ENCODE data around the gene PDZRN4.

PDZRN4 gene

DNA sequence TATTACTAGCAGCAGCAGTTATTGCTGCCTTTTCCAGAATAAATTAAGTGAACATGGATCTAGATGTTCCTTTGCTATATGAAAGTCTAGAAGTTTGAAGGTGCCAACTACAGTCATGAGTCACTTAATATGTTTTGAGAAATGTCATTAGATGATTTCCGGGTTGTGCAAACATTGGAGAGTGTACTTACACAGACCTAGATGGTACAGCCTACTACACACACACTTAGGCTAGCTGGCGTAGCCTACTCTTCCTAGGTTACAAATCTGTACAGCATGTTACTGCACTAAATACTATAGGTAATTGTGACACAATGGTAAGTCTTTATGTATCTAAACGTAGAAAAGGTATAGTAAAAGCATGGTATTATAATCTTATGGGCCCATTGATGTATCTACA lies 368.1 kb downstream of the PDZRN4 start:
- WGBS, 2 experiments (ENCODE audit: insufficient coverage in 2 of 2) = 83 to 100% methylated on average over 1 to 2 of the region's 3 CpGs
- no peak overlapping the region for H3K27ac ChIP-seq (ENCODE audit: low read depth, low read length, severe bottlenecking)
- H3K9me3 ChIP-seq (ENCODE audit: control insufficient read depth, low read length) = no peaks in the 10 kb centered on the region
- no peaks in the 10 kb centered on the region for H3K4me1 ChIP-seq (ENCODE audit: control insufficient read depth, insufficient read depth, low read length, poor library complexity, severe bottlenecking)
- no peaks in the 10 kb centered on the region for H3K36me3 ChIP-seq (ENCODE audit: control insufficient read depth, insufficient read depth, low read length)
- no peak overlapping the region for H3K4me3 ChIP-seq (ENCODE audit: extremely low read depth, insufficient read depth, low read length, poor library complexity, severe bottlenecking)

DNA sequence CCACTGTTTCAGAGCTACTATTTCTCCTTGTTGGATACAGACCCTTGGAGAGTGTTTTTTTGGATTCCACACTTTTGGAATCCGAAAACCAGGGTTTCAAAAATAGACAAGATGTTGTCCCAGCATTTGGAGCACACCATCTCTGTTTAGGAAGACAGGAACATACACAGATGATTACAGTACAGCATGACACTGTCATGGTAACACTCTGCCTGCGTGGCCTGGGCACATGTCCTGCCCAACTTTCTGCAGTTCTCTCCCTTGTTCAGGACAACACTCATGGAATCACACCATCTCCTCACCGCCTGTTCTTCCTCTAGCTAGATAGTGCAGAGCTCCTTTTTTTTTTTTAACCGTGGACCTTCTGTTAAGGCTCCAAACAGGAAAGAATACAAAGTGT lies 369.2 kb downstream of the PDZRN4 start:
- Histone ChIP-seq H3K36me3 (ENCODE audit: control insufficient read depth, insufficient read depth, low read length) (no peaks in the 10 kb centered on the region), H3K27ac (ENCODE audit: low read depth, low read length, severe bottlenecking) (no peak overlapping the region), H3K4me3 (ENCODE audit: extremely low read depth, insufficient read depth, low read length, poor library complexity, severe bottlenecking) (no peak overlapping the region), H3K9me3 (ENCODE audit: control insufficient read depth, low read length) (no peaks in the 10 kb centered on the region), H3K4me1 (ENCODE audit: control insufficient read depth, insufficient read depth, low read length, poor library complexity, severe bottlenecking) (no peaks in the 10 kb centered on the region)
- WGBS, 2 experiments (ENCODE audit: insufficient coverage in 2 of 2) = 89 to 94% methylated on average over 3 of the region's 4 CpGs

DNA sequence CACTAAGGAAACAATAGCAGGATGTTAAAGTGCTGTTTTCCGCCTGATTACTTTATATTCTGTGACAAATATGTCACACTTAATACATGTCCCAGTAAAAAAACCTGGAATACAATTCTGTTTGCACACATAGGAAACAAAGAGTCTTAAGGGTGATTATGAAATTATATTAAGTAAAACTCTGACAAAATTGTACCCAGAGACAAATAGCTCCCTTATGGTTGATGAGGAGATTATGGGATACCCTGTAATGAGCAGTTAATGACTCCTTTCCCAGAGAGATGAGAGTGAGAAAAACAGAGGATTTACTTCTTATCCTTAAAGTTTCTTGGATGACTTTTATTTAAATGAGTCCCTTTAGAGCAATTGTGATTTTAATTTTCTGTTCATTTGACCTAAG lies 370.6 kb downstream of the PDZRN4 start:
- 100% methylated on average over 1 of the region's 1 CpG; no CpG with 5 or more reads in 1 of the 2 experiments for WGBS, 2 experiments (ENCODE audit: insufficient coverage in 2 of 2)
- Histone ChIP-seq H3K27ac (ENCODE audit: low read depth, low read length, severe bottlenecking) (no peak overlapping the region), H3K4me3 (ENCODE audit: extremely low read depth, insufficient read depth, low read length, poor library complexity, severe bottlenecking) (no peak overlapping the region), H3K9me3 (ENCODE audit: control insufficient read depth, low read length) (no peaks in the 10 kb centered on the region), H3K4me1 (ENCODE audit: control insufficient read depth, insufficient read depth, low read length, poor library complexity, severe bottlenecking) (no peaks in the 10 kb centered on the region), H3K36me3 (ENCODE audit: control insufficient read depth, insufficient read depth, low read length) (no peaks in the 10 kb centered on the region)

DNA sequence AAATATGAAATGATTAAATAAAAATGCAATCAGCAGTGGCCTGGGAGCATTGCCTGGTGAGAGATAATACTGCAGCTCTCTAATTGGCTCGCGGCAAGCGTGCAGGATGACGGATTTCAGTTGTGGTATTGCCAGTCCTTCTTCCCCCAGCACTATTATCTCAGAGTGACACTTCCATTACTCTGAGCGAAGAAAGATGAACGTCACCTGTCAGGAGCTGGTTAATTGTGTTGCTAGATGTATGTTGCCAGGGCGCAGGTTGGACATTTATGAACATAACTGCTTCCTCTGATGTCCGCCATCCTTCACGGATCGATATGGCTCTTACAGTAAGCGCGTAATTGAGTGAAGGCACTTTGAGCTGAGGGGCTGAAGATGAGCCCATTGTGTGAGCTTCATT lies 374.9 kb downstream of the PDZRN4 start:
- H3K4me1 ChIP-seq (ENCODE audit: control insufficient read depth, insufficient read depth, low read length, poor library complexity, severe bottlenecking) = no peaks in the 10 kb centered on the region
- 85 to 90% methylated on average over 4 to 8 of the region's 12 CpGs for WGBS, 2 experiments (ENCODE audit: insufficient coverage in 2 of 2)
- no peak overlapping the region for H3K27ac ChIP-seq (ENCODE audit: low read depth, low read length, severe bottlenecking)
- H3K36me3 ChIP-seq (ENCODE audit: control insufficient read depth, insufficient read depth, low read length) = no peaks in the 10 kb centered on the region
- no peak overlapping the region for H3K4me3 ChIP-seq (ENCODE audit: extremely low read depth, insufficient read depth, low read length, poor library complexity, severe bottlenecking)
- H3K9me3 ChIP-seq (ENCODE audit: control insufficient read depth, low read length) = no peaks in the 10 kb centered on the region

DNA sequence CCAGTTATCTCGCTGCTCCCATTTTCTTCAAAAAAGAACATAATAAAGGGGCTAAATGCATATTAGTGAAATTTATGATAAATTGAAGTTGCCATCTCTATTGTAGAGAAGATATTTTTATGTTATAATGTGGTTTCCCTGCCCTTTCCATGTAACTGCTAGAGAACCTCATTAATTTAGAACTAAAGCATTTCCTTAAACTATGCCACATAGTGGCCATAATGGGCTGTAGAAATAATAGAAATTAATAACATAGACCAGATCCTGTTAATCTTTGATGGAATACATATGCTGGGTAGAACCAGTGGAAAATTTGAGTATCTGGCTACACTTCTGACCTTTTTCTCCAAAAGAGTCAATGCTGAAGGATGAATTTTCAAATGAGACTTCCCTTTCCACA lies 376.7 kb downstream of the PDZRN4 start:
- no peak overlapping the region for H3K27ac ChIP-seq (ENCODE audit: low read depth, low read length, severe bottlenecking)

DNA sequence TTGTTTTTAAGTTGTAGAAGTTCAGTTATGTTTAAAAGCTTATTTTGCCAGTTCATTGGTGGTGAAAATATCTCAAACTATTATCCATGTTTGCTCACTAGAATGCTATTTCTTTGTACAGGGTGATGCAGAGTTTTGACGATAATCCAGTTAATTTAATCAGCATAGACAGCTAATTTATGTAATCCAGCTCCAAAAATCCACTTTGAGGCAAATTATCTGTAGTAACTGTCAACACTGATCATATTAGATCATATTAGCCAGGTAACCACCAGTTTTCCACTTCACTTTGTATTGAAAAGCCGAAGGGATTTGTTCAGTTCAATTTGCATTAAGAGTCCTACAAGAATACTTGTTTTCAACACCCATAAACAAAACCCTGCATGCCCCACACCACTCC lies 378.6 kb downstream of the PDZRN4 start:
- no peaks in the 10 kb centered on the region for H3K9me3 ChIP-seq (ENCODE audit: control insufficient read depth, low read length)
- WGBS, 2 experiments (ENCODE audit: insufficient coverage in 2 of 2) = no CpG with 5 or more reads among the region's 2 CpGs
- no peak overlapping the region for H3K27ac ChIP-seq (ENCODE audit: low read depth, low read length, severe bottlenecking)
- H3K36me3 ChIP-seq (ENCODE audit: control insufficient read depth, insufficient read depth, low read length) = no peaks in the 10 kb centered on the region
- H3K4me1 ChIP-seq (ENCODE audit: control insufficient read depth, insufficient read depth, low read length, poor library complexity, severe bottlenecking) = no peaks in the 10 kb centered on the region
- H3K4me3 ChIP-seq (ENCODE audit: extremely low read depth, insufficient read depth, low read length, poor library complexity, severe bottlenecking) = no peak overlapping the region

More for the DNA sequence above, 376.7 kb downstream of the PDZRN4 start:
- Histone ChIP-seq H3K9me3 (ENCODE audit: control insufficient read depth, low read length) (no peaks in the 10 kb centered on the region), H3K4me1 (ENCODE audit: control insufficient read depth, insufficient read depth, low read length, poor library complexity, severe bottlenecking) (no peaks in the 10 kb centered on the region), H3K4me3 (ENCODE audit: extremely low read depth, insufficient read depth, low read length, poor library complexity, severe bottlenecking) (no peak overlapping the region), H3K36me3 (ENCODE audit: control insufficient read depth, insufficient read depth, low read length) (no peaks in the 10 kb centered on the region)
- no CpG with 5 or more reads among the region's 1 CpG for WGBS, 2 experiments (ENCODE audit: insufficient coverage in 2 of 2)

DNA sequence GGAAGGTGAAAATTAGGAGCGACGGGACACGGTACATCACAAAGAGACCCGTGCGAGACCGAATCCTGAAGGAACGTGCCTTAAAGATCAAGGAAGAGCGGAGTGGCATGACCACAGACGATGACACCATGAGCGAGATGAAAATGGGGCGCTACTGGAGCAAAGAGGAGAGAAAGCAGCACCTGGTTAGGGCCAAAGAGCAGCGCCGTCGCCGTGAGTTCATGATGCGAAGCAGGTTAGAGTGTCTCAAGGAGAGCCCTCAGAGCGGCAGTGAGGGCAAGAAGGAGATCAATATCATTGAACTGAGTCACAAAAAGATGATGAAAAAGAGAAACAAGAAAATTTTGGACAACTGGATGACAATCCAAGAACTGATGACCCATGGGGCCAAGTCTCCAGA lies 385.3 kb downstream of the PDZRN4 start:
- 94 to 96% methylated on average over 17 of the region's 17 CpGs for WGBS, 2 experiments (ENCODE audit: insufficient coverage in 2 of 2)
- H3K27ac ChIP-seq (ENCODE audit: low read depth, low read length, severe bottlenecking) = no peak overlapping the region
- H3K36me3 ChIP-seq (ENCODE audit: control insufficient read depth, insufficient read depth, low read length) = no peaks in the 10 kb centered on the region
- H3K9me3 ChIP-seq (ENCODE audit: control insufficient read depth, low read length) = no peaks in the 10 kb centered on the region
- no peaks in the 10 kb centered on the region for H3K4me1 ChIP-seq (ENCODE audit: control insufficient read depth, insufficient read depth, low read length, poor library complexity, severe bottlenecking)
- H3K4me3 ChIP-seq (ENCODE audit: extremely low read depth, insufficient read depth, low read length, poor library complexity, severe bottlenecking) = no peak overlapping the region

DNA sequence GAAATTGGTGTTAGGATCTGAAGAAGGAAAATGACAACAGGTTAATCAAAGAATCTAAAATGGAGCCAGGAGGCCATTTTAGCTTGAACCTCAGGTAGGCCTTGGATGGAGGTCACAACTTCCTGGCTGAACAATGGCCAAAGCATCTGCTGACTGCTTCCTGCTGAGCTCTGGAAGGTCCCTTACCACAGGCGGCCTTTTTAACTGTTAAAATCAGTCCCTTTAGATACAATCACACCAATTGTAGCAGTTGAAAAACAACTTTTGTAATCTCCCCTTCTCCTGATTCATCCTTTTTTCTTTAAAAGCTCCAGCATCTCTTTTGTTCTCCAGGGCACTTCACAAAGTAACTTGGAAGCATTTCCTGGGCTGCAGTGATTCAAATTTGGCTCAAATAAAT lies 388.8 kb downstream of the PDZRN4 start:
- Histone ChIP-seq H3K27ac (ENCODE audit: low read depth, low read length, severe bottlenecking) (no peak overlapping the region), H3K4me3 (ENCODE audit: extremely low read depth, insufficient read depth, low read length, poor library complexity, severe bottlenecking) (no peak overlapping the region), H3K4me1 (ENCODE audit: control insufficient read depth, insufficient read depth, low read length, poor library complexity, severe bottlenecking) (no peaks in the 10 kb centered on the region), H3K9me3 (ENCODE audit: control insufficient read depth, low read length) (no peaks in the 10 kb centered on the region), H3K36me3 (ENCODE audit: control insufficient read depth, insufficient read depth, low read length) (no peaks in the 10 kb centered on the region)
- 53 to 75% methylated on average over 1 of the region's 1 CpG for WGBS, 2 experiments (ENCODE audit: insufficient coverage in 2 of 2)

DNA sequence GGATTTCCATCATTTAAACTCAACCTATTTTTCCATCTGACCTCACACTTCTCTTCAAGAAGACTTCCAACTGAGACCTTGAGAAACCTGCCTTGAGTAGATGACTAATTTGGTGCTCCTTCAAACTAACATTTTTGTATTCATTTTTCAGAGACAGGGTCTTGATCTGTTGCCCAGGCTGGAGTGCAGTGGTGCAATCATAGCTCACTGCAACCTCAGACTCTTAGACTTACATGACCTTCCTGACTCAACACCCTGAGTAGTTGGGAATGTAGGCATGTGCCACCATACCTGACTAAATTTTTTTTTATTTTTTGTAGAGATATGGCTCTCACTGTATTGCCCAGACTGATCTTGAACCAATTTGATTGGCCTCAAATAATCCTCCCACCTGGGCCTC lies 389.9 kb downstream of the PDZRN4 start:
- Histone ChIP-seq H3K9me3 (ENCODE audit: control insufficient read depth, low read length) (no peaks in the 10 kb centered on the region), H3K27ac (ENCODE audit: low read depth, low read length, severe bottlenecking) (no peak overlapping the region)

DNA sequence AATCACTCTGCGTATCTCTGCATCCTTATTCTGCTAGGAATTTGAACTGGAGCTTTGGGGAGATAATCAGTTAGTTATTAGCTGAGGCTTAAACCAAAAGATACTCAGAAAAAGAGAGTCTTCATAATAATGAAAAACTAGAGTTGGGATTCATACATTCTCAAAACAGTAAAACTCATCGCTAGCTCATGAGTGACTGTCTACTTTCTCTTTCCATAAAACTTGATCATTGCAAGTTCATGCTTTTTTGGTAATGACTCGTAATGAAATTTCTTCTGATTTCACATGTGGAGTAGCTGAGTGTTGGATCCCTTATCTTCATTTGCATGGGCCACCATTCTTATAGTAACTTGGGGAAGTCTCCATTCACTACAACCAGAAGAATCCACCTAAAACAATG lies 397.7 kb downstream of the PDZRN4 start:
- no peak overlapping the region for H3K27ac ChIP-seq (ENCODE audit: low read depth, low read length, severe bottlenecking)
- no peak overlapping the region for H3K4me3 ChIP-seq (ENCODE audit: extremely low read depth, insufficient read depth, low read length, poor library complexity, severe bottlenecking)
- H3K9me3 ChIP-seq (ENCODE audit: control insufficient read depth, low read length) = no peaks in the 10 kb centered on the region
- H3K4me1 ChIP-seq (ENCODE audit: control insufficient read depth, insufficient read depth, low read length, poor library complexity, severe bottlenecking) = no peaks in the 10 kb centered on the region
- 100% methylated on average over 1 of the region's 3 CpGs; no CpG with 5 or more reads in 1 of the 2 experiments for WGBS, 2 experiments (ENCODE audit: insufficient coverage in 2 of 2)
- H3K36me3 ChIP-seq (ENCODE audit: control insufficient read depth, insufficient read depth, low read length) = no peaks in the 10 kb centered on the region

More for the DNA sequence above, 389.9 kb downstream of the PDZRN4 start:
- H3K36me3 ChIP-seq (ENCODE audit: control insufficient read depth, insufficient read depth, low read length) = no peaks in the 10 kb centered on the region
- no peak overlapping the region for H3K4me3 ChIP-seq (ENCODE audit: extremely low read depth, insufficient read depth, low read length, poor library complexity, severe bottlenecking)
- H3K4me1 ChIP-seq (ENCODE audit: control insufficient read depth, insufficient read depth, low read length, poor library complexity, severe bottlenecking) = no peaks in the 10 kb centered on the region

DNA sequence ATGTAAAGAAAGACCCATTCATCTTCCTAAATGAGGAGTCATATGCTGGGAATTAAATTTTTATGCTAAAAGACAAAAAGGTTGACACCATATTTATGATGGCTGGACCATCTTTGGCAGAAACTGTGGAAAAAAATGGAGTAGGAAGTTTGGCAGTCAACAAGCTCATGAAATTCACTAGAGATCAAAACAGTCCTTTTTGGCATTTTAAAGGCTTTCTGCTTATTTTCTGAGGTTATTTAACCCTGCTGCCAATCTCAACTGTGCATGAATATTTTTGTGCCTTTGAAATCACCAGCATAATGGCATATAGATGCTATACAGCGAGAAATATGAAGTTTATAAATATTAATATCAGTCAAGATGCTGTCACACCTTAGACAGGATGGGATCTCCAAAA lies 399.5 kb downstream of the PDZRN4 start:
- H3K4me3 ChIP-seq (ENCODE audit: extremely low read depth, insufficient read depth, low read length, poor library complexity, severe bottlenecking) = no peak overlapping the region
- no peak overlapping the region for H3K27ac ChIP-seq (ENCODE audit: low read depth, low read length, severe bottlenecking)
- no CpG with 5 or more reads among the region's 1 CpG for WGBS, 2 experiments (ENCODE audit: insufficient coverage in 2 of 2)
- no peaks in the 10 kb centered on the region for H3K4me1 ChIP-seq (ENCODE audit: control insufficient read depth, insufficient read depth, low read length, poor library complexity, severe bottlenecking)
- no peaks in the 10 kb centered on the region for H3K36me3 ChIP-seq (ENCODE audit: control insufficient read depth, insufficient read depth, low read length)
- H3K9me3 ChIP-seq (ENCODE audit: control insufficient read depth, low read length) = no peaks in the 10 kb centered on the region

DNA sequence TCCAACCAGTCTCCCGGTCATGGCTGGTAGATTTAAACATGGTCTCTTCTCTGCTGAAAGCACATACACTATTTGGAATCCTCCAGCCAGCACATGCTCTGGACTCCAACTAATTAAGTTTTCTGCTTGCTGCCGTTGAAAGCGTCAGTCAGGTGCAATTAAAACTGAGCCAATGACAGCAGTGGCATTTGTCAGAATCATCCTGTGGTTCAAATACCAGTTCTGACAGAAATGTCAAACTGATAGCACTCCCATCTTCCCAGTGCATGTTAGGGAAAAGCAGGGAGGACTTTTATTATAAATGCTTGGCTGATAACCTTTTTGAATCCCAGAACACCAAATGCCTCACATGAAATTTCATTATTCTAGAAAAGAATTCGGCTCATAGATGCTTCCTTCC lies 401.8 kb downstream of the PDZRN4 start:
- no peak overlapping the region for H3K27ac ChIP-seq (ENCODE audit: low read depth, low read length, severe bottlenecking)
- no peak overlapping the region for H3K4me3 ChIP-seq (ENCODE audit: extremely low read depth, insufficient read depth, low read length, poor library complexity, severe bottlenecking)
- 89 to 94% methylated on average over 2 of the region's 4 CpGs for WGBS, 2 experiments (ENCODE audit: insufficient coverage in 2 of 2)
- H3K4me1 ChIP-seq (ENCODE audit: control insufficient read depth, insufficient read depth, low read length, poor library complexity, severe bottlenecking) = no peaks in the 10 kb centered on the region
- no peaks in the 10 kb centered on the region for H3K36me3 ChIP-seq (ENCODE audit: control insufficient read depth, insufficient read depth, low read length)
- no peaks in the 10 kb centered on the region for H3K9me3 ChIP-seq (ENCODE audit: control insufficient read depth, low read length)

Data from mesodermal cell (in vitro differentiated cells).